ENCODE measurements around the gene TGFBR2. TPM values are rescaled to one million over a fixed set of nuclear protein-coding genes. Genes with fewer than 3 reads are reported as not detected.

TGFBR2 gene
- total RNA-seq, 2 experiments from 2014 or later = 47.3 to 50.5 TPM

DNA sequence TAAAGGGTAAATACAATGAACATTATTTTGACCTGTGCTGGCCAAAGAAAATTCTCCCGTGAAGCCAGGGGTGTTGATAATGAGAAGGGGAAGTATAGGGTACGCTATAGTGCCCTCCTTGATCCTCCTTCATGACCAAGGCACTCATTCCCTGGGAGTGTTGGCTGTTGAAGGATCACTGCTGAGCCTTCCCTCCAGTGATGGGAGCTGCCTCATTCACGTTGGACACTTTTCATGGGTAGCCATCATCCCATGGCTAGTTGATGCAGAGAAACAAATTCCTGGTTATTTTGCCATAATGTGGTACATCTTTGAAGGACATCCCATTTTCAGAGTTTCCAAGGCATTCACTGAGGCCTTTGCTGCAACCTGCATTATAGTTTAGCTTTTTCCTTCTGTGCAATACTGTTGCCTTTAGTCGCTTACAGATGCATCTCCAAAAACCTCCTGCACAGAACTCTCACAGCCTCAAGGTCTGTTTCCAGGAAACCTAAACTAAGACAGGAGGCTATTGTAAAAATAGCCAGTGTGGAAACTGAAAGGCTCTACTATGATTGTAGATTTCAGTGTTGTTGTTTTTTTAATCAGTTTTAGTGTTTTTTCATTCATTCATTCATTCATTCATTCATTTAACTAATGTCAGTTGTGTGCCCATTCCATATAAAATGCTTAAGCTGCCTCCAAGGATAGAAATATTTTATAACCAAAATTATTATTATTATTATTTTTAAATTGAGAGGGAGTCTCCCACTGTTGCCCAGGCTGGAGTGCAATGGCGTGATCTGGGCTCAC lies 40.8 kb downstream of the TGFBR2 start:
- no peaks in the 10 kb centered on the region for H3K9me3 Mint-ChIP-seq (ENCODE audit: low read depth)
- H3K27me3 Mint-ChIP-seq = no peaks in the 10 kb centered on the region
- H3K36me3 Mint-ChIP-seq = peaks cover 72% of the 10 kb centered on the region
- DNase-seq (no peak), ATAC-seq (no peak)
- peaks cover 86% of the 10 kb centered on the region for H3K4me1 Mint-ChIP-seq
- H3K27ac Mint-ChIP-seq = peak overlapping the region; percentile 96
- H3K4me3 Mint-ChIP-seq = peak overlapping the region; percentile 37
- CTCF ChIA-PET = interaction anchor here (0.8 to 1.9 kb wide), 10 partner anchors 8 to 46 kb away, joined by 3 to 8 read pairs (median 4); no protein-coding TSS in a partner anchor

DNA sequence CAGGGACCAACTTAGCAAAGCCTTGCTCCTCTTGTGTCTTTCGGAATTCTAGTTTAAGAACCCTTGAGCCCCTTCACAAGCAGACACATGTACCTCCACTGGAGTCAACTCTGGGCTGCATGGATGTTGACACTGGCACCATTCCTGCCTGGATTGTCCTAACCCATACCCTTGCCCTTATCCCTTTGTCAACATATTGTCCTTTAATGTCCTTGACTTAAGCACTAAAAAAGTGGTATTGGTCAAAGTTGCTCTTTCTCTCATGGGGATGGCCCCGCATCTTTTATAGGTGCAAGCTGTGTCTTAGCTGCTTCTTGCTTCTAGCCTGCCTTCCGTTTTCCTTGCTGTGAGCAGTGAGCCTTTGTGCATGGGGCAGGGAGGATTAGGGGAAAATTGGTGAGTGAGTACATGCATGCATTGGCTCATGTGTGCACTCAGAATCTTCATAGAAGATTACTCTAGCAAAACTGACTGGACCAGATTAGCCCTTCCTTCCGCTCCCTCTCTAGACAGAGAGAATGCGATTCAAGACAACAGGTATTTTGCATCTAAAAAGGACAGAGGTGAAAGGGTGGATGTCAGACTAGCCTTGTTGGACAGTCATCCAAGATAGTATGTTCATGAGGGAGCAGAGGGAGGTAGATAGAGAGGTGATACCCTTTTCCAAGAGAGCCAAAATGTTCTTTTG lies 42.4 kb downstream of the TGFBR2 start:
- CTCF ChIA-PET = interaction anchor here (0.8 to 1.7 kb wide), 2 partner anchors 13 to 45 kb away, joined by 3 to 8 read pairs; no protein-coding TSS in a partner anchor

DNA sequence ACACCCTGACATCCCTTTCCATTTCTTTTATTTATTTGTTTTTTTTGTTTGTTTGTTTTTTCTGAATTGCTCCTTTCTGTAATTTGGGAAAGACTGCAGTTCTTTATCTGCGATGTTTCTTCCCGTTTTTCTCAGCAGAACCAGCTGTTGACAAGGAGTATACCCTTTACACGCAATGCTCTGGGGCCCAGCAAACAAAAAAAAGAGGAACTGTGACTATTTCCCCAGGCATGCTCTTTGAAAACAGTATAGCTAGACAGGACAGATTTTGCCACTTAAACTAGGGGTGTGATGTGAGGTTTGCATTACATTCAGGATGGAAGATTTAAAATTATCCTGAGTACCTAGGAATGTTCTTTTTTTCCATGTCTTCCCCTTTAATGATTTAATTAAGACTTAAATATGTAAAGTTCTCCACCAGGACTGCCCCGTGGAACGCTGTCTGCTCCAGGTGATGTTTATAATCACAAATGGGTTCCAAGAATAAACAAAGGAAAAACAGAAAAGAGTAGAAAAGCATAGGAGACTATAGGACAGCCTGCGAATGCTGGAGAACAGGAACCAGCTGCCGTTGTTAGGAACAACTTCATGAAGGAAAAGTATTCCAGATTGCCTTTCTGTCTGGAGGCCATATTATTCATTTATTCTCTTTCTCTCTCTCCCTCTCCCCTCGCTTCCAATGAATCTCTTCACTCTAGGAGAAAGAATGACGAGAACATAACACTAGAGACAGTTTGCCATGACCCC lies 43.3 kb downstream of the TGFBR2 start:
- CTCF ChIA-PET = no interaction called here
- Mint-ChIP-seq H3K27ac (no peak overlapping the region), H3K36me3 (peaks cover 88% of the 10 kb centered on the region), H3K9me3 (ENCODE audit: low read depth) (no peaks in the 10 kb centered on the region), H3K4me1 (peaks cover 88% of the 10 kb centered on the region), H3K4me3 (no peak overlapping the region), H3K27me3 (no peaks in the 10 kb centered on the region)
- DNase-seq = no peak
- no peak for ATAC-seq

More for the DNA sequence above, 42.4 kb downstream of the TGFBR2 start:
- ATAC-seq = no peak
- H3K27ac Mint-ChIP-seq = peak overlapping the region; percentile 44
- peaks cover 88% of the 10 kb centered on the region for H3K4me1 Mint-ChIP-seq
- no peak overlapping the region for H3K4me3 Mint-ChIP-seq
- H3K36me3 Mint-ChIP-seq = peaks cover 81% of the 10 kb centered on the region
- H3K9me3 Mint-ChIP-seq (ENCODE audit: low read depth) = no peaks in the 10 kb centered on the region
- H3K27me3 Mint-ChIP-seq = no peaks in the 10 kb centered on the region
- DNase-seq = no peak

DNA sequence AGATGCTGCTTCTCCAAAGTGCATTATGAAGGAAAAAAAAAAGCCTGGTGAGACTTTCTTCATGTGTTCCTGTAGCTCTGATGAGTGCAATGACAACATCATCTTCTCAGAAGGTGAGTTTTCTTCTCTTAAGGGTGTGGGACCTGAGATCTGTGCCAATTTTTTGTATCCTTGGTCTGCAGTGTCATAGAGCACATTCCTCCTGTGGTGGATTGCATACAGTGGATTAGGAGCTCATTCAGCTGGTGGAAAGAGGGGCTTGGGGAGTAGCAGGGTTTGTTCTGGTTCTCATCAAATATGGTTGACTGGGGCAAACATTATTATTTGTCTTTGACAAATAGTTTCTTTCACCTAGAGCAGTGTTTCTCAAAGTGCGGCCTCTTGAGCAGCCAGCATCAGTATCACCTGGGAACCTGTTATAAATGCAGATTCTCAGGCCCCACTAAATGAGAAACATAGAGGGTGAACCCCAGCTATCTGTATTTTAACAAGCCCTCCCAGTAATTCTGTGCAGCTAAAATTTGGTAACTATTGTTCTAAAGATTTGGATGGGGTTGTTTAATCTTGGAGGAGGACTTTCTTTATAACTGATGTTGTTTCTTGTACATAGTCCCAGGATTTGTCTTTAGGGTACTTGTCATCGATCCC lies 44.1 kb downstream of the TGFBR2 start:
- Mint-ChIP-seq H3K36me3 (peaks cover 92% of the 10 kb centered on the region), H3K4me1 (peaks cover 89% of the 10 kb centered on the region), H3K27ac (peak overlapping the region; percentile 39), H3K4me3 (no peak overlapping the region), H3K9me3 (ENCODE audit: low read depth) (no peaks in the 10 kb centered on the region), H3K27me3 (no peaks in the 10 kb centered on the region)
- CTCF ChIA-PET = no interaction called here
- ATAC-seq (no peak), DNase-seq (no peak)

DNA sequence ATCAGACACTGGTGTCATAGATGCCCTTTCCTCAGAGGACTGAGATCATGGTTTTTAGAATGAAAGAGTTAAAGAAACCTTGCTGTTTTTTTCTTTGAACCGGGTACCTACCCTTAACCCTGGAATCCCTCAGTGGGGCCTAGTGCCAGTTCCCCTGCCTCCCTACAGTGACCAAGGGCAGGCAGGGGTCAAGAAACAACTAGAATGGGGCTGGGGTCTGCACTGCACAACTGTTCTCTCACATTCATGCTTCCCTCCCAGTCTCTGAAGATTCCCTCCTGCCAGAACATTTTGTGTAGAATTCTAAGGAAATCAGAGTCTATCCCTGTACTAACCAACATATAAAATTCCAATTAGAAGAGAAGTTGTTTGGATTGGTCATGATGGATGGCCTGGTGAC lies 47.9 kb downstream of the TGFBR2 start:
- peak overlapping the region; percentile 90 for H3K27ac Mint-ChIP-seq
- peaks cover 91% of the 10 kb centered on the region for H3K4me1 Mint-ChIP-seq
- H3K27me3 Mint-ChIP-seq = no peaks in the 10 kb centered on the region
- H3K36me3 Mint-ChIP-seq = peaks cover 87% of the 10 kb centered on the region
- no peak for DNase-seq
- no peak for ATAC-seq
- CTCF ChIA-PET = interaction anchor here (1.9 to 6.7 kb wide), 2 partner anchors 11 to 39 kb away, joined by 6 to 49 read pairs; no protein-coding TSS in a partner anchor
- no peaks in the 10 kb centered on the region for H3K9me3 Mint-ChIP-seq (ENCODE audit: low read depth)
- H3K4me3 Mint-ChIP-seq = no peak overlapping the region

DNA sequence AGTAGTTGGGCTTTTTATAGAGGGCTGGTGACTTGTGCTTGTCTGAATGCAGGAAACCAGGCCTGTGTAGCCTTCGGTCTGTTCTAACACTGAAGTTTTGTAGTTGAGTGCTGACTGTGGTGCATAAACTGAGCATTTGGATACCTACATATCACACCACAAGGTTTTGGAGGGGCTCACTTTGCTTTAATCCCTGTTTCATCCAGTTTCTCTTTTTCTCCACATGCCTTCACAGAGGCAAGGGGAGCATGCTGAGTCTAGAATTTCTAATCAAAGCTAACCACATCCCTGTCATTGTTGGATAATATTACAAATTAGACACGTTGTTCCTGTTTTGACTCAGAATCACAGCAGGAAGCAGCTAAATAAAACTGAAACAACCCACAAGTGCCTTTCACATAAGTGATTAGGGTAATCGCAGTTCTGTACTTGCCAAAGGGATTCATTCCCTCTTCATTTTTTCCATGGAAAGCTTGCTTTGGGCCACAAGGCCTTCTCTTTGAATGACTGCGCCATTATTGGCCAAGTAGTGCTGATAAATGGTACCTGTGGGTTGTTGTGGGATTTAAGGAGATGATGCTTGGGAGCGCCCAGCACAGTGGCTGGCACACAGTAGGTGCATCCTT lies 48.9 kb downstream of the TGFBR2 start:
- peaks cover 80% of the 10 kb centered on the region for H3K36me3 Mint-ChIP-seq
- peaks cover 93% of the 10 kb centered on the region for H3K4me1 Mint-ChIP-seq
- CTCF ChIA-PET = interaction anchor here (1.0 to 6.7 kb wide), 10 partner anchors 8 to 877 kb away, joined by 3 to 49 read pairs (median 4); partner anchors contain the start of gene STT3B
- peak overlapping the region; percentile 55 for H3K4me3 Mint-ChIP-seq
- no peaks in the 10 kb centered on the region for H3K9me3 Mint-ChIP-seq (ENCODE audit: low read depth)
- peak; percentile 63 for DNase-seq
- H3K27ac Mint-ChIP-seq = peak overlapping the region; percentile 90
- peak; percentile 53 for ATAC-seq
- H3K27me3 Mint-ChIP-seq = no peaks in the 10 kb centered on the region

DNA sequence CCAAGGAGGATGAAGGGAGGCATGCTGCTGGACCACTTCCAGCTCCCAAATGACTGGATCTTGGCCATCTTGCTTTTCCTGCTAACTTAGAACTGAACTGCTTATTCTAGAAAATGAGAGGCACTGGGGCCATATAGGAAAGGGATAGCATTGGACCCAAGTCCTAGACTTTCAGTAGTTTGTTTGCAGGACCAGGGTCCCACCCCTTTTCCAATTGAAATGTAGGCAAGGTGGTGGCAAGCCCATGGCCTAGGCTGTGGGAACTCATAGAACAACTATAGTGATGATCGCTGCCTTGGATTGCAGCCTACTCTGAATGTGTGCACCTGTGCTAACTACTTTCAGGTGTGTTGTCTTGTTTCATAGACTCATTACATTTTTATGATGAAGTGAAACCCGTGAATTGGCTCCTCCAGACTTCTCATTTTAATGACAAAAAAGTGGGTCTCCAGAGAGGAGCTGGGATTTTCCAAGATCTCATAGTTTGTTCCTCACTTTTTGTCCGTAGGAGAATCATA lies 50.3 kb downstream of the TGFBR2 start:
- Mint-ChIP-seq H3K4me3 (no peak overlapping the region), H3K27me3 (no peaks in the 10 kb centered on the region), H3K4me1 (peaks cover 96% of the 10 kb centered on the region), H3K36me3 (peaks cover 77% of the 10 kb centered on the region), H3K27ac (peak overlapping the region; percentile 90), H3K9me3 (ENCODE audit: low read depth) (no peaks in the 10 kb centered on the region)
- no peak for ATAC-seq
- no peak for DNase-seq
- CTCF ChIA-PET = interaction anchor here (1.4 to 6.7 kb wide), 6 partner anchors 9 to 49 kb away, joined by 3 to 49 read pairs (median 6); partner anchors contain the start of gene TGFBR2

DNA sequence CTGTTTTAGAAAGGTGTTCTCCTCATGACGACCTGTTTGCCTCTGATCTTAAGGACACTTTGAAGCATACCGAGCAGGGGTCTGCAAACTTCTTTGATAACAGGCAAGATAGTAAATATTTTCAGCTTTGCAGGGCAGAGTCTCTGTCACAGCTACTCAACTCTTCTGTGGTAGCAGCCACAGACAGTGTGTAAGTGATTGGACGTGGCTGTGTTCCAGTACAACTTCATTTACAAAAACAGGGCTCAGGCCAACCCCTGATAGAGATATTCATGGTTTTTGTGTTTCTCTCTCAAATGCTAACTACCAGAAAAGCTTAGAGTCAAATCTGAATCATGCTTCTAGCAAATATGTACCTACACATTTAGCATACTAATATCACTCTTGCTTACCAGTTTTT lies 51.5 kb downstream of the TGFBR2 start:
- DNase-seq = peak; percentile 68
- ATAC-seq = peak; percentile 45
- Mint-ChIP-seq H3K27me3 (no peaks in the 10 kb centered on the region), H3K4me1 (peaks cover 96% of the 10 kb centered on the region), H3K27ac (peak overlapping the region; percentile 90), H3K36me3 (peaks cover 75% of the 10 kb centered on the region), H3K9me3 (ENCODE audit: low read depth) (no peaks in the 10 kb centered on the region), H3K4me3 (peak overlapping the region; percentile 47)
- CTCF ChIA-PET = interaction anchor here (0.7 to 6.7 kb wide), 15 partner anchors 10 to 332 kb away, joined by 3 to 49 read pairs (median 6); partner anchors contain the start of gene TGFBR2

DNA sequence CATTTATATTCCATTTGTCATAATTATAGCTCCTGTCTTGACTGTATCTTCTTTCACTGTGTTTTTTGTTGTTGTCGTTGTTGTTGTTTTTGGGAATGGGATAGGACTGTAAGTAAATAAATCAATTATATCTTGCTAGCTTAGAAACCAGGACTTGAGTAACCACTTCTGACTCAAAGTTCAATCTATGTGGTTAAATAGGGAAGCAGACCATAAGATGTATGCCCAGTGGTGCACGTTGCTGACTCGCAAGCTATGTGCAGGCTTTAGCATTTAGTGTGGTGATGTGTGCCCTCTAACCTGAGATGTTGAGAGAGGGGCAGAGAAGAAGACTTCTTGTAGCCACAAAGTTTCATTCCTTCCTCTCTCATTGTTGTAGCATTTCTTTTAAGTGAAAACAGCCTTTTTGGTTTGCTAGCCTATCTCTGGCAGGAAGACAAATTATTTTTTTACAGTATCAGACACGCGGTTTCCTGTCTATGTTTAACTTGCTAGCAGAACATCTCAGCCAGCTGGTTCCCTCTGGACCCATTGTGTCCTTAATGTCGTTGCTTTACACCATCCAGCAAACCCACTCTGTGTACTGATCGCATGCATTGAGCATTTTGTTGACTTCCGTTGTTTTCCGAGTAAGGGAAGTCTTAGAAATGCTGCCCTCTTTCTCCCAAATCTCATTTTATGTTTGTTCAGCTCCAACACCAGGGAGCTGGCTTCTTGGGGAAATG lies 52.1 kb downstream of the TGFBR2 start:
- H3K36me3 Mint-ChIP-seq = peaks cover 73% of the 10 kb centered on the region
- peaks cover 93% of the 10 kb centered on the region for H3K4me1 Mint-ChIP-seq
- no peaks in the 10 kb centered on the region for H3K9me3 Mint-ChIP-seq (ENCODE audit: low read depth)
- CTCF ChIA-PET = interaction anchor here (0.7 to 6.7 kb wide), 15 partner anchors 11 to 333 kb away, joined by 3 to 49 read pairs (median 6); partner anchors contain the start of gene TGFBR2
- DNase-seq = peak; percentile 83
- peak overlapping the region; percentile 47 for H3K4me3 Mint-ChIP-seq
- H3K27me3 Mint-ChIP-seq = no peaks in the 10 kb centered on the region
- H3K27ac Mint-ChIP-seq = peak overlapping the region; percentile 90
- ATAC-seq = peak; percentile 70

DNA sequence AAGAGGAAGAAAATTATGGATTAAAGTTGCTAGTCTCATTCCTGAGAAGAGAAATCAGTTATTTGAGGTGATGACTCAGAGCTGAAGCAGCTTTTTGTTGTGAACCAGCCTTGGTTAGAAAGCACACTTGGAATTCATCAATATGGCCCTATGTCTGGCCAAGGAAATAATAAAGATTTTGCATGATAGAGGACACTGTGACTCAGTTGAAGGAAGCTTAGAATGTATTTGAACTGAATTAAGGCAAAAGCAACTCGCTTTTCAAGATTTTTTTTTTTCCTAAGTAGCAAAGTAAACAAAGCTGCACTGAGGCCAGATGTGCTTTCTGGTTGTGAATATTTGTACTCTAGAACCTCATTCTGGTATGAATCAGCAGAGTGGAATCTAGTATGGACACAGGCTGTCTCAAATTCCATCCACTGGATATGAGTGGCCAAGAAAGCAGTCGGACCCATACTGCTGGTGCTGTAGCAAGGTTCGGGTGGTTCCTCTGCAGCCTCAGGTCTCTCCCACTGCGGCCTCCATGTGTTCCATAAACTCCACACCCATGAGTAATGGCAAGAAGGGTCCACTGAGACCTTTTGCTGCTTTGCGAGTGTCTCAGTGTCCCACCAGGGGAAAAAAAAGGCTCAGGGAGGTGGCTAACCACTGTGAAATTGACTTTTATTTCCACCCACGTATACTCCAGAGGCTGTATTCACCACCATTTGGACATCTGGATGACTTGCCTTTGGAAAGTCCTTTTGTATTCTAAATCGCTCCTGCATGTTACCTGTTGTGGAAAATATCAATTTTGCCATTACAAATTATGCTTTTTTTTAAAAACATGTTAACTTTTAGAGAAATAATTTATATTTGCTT lies 53.1 kb downstream of the TGFBR2 start:
- peak overlapping the region; percentile 47 for H3K4me3 Mint-ChIP-seq
- peaks cover 69% of the 10 kb centered on the region for H3K36me3 Mint-ChIP-seq

DNA sequence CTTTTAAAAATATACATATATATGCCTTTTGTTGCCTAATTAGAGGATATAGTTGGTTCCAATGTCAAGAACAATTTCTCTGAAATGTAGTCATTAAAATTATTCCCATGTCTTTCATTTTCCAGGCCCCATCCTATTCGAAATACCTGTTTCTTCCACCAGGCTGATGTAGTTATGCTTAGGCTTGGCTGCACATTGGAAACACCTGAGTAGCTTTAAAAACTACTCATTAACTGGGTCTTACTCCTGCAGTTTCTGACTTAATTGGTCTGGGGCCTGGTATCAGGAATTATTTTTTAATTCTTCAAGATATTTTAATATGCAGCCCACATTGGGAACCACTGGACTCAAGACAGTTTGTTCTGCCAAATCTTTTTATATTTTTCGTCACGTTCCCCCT lies 53.7 kb downstream of the TGFBR2 start:
- CTCF ChIA-PET = interaction anchor here (0.8 to 6.7 kb wide), 3 partner anchors 16 to 32 kb away, joined by 3 to 49 read pairs (median 12); no protein-coding TSS in a partner anchor
- ATAC-seq (no peak), DNase-seq (no peak)
- H3K27ac Mint-ChIP-seq = peak overlapping the region; percentile 84
- no peaks in the 10 kb centered on the region for H3K9me3 Mint-ChIP-seq (ENCODE audit: low read depth)
- no peak overlapping the region for H3K4me3 Mint-ChIP-seq
- H3K36me3 Mint-ChIP-seq = peaks cover 63% of the 10 kb centered on the region
- peaks cover 93% of the 10 kb centered on the region for H3K4me1 Mint-ChIP-seq
- no peaks in the 10 kb centered on the region for H3K27me3 Mint-ChIP-seq

More for the DNA sequence above, 53.1 kb downstream of the TGFBR2 start:
- Mint-ChIP-seq H3K27me3 (no peaks in the 10 kb centered on the region), H3K9me3 (ENCODE audit: low read depth) (no peaks in the 10 kb centered on the region), H3K4me1 (peaks cover 93% of the 10 kb centered on the region), H3K27ac (peak overlapping the region; percentile 90)
- ATAC-seq (no peak), DNase-seq (no peak)
- CTCF ChIA-PET = interaction anchor here (0.9 to 6.7 kb wide), 10 partner anchors 16 to 52 kb away, joined by 3 to 49 read pairs (median 6); partner anchors contain the start of gene TGFBR2
